GM12892 (cell line): Measurements from ENCODE around the gene AGRN.

Experiments used
- POLR2A ChIP-seq: IDR thresholded peaks from 2 replicates; pipeline ENCODE4 v1.6.1; 2011; ENCODE audit warnings: low read depth, low read length, control low read depth
- POLR2AphosphoS5 ChIP-seq: IDR thresholded peaks from 2 replicates; pipeline ENCODE4 v1.6.1; 2011; ENCODE audit warnings: low read depth, low read length, control low read depth
- TAF1 ChIP-seq: IDR thresholded peaks from 2 replicates; pipeline ENCODE4 v1.6.1; 2011; ENCODE audit warnings: low read depth, mild to moderate bottlenecking, control low read depth, low read length, borderline replicate concordance

DNA sequence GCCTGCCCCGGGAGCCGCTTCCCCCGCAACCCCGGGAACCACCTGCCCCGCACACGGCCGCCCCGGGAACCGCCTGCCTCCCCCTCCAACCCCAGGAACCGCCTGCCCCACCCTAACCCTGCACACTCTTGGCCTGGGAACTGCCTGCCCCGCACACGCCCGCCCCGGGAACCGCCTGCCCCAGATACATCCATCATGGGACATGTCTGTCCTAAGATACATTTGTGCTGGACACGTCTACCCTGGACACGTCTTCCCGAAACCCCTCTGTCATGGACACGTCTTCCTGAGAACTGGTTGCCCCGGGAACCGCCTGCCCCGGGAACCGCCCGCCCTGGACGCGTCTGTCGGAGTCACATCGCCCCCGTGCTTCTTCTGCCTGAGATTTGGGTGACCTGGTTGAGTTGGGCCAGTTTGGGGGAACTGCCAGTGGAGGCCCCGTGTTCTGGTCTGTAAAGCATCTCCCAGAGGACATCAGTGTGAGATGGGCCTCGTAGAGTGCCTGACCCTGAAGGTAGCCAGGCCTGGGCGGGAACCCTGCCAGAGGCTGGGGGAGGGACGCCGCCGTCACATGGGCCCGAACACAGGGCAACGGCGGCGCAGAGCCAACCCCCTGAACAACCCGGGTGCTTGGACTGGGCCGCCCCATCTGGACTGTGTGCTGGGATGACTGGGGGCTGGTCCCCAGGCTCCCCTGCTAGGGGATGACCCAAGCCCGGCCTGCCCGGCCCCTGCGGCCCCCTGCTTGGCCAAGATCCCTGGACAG is 41.7 kb upstream of the AGRN start:
- TF ChIP-seq POLR2A = no peak
- TF ChIP-seq POLR2AphosphoS5 = no peak
- TF ChIP-seq TAF1 = no peak
